Measurements from ENCODE around the gene MARS1.

DNA sequence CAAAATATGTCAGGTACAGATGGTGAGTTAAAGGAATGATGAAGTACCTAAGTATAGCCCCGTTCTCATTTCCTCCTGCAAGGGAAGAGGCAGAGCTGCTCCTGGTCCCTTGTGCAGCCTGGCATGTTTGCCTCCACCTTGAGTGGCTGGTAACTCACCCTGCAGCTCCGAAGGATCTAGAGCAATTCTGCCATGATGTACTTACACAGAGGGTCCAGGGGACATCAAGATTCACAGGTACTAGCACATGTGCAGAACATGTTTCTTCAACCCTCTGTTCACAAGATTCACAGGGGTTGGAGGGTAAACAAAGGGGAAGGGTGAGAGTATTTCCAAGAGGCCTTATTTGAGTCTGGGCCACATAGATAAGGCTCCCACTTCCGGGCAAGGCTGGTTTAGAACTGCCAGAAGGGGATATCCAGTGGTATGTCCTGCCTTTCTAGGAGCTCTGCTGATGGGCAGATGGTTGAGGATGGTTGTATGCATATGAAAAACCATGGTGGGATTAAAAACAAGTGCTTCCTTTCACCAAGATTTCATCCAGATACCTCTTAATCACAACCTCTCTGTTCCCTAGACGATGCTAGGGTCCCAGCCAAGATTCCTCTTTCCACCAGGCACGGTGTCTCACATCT, 51.4 kb downstream of the MARS1 start:
- TF ChIP-seq, protein P1, sequence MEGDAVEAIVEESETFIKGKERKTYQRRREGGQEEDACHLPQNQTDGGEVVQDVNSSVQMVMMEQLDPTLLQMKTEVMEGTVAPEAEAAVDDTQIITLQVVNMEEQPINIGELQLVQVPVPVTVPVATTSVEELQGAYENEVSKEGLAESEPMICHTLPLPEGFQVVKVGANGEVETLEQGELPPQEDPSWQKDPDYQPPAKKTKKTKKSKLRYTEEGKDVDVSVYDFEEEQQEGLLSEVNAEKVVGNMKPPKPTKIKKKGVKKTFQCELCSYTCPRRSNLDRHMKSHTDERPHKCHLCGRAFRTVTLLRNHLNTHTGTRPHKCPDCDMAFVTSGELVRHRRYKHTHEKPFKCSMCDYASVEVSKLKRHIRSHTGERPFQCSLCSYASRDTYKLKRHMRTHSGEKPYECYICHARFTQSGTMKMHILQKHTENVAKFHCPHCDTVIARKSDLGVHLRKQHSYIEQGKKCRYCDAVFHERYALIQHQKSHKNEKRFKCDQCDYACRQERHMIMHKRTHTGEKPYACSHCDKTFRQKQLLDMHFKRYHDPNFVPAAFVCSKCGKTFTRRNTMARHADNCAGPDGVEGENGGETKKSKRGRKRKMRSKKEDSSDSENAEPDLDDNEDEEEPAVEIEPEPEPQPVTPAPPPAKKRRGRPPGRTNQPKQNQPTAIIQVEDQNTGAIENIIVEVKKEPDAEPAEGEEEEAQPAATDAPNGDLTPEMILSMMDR (IDR thresholded peaks at IDR 0.05), result no peak
- TF ChIP-seq ZFX (IDR thresholded peaks at IDR 0.05; ENCODE audit: borderline replicate concordance), result no peak

Measured in 22Rv1 (cell line).